GOT3 (cell line): ENCODE measurements around the gene TRMT1.

Experiments used
- DNase-seq: peaks from one replicate; lab custom pipeline; 2025; ENCODE audit warnings: mixed read lengths; lab: John Stamatoyannopoulos, UW

Gene TRMT1

GRCh38 chr19:13102416-13102665 lies 14.2 kb downstream of the TRMT1 start:
- DNase-seq, result no peak

DNA sequence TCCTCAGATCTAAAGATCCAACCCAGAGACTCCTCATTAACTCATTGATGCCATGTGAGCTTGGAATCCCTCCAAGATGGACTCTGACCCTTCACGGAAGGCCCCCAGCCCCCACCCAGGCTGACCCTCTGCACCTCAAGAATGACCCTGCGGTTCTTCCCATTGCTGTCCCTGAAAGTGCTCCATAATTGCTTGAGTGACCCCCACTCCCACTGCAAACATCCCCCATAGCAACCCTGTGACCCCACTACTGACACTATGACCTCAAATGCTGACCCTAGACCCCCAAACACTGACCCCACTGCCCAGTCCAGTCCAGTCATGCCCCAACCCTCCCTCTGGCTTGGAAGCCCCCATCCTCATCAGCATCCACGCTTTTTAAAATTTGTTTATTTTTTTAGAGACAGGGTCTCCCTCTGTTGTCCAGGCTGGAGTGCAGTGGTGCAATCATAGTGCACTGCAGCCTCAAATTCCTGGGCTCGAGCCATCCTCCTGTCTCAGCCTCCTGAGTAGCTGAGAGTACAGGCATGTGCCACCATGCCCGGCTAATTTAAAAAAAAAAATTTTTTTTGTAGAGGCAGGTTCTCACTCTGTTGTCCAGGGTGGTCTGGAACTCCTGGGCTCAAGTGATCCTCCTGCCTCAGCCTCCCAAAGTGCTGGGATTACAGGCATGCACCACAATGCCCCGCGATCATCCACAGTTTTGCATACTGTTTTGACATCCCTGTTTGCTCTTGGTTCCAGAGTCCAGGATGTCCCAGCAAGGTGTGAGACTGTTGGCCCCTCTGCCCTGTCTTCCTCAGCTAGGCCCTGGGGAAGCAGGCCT lies 14.7 kb downstream of the TRMT1 start:
- DNase-seq, result no peak

DNA sequence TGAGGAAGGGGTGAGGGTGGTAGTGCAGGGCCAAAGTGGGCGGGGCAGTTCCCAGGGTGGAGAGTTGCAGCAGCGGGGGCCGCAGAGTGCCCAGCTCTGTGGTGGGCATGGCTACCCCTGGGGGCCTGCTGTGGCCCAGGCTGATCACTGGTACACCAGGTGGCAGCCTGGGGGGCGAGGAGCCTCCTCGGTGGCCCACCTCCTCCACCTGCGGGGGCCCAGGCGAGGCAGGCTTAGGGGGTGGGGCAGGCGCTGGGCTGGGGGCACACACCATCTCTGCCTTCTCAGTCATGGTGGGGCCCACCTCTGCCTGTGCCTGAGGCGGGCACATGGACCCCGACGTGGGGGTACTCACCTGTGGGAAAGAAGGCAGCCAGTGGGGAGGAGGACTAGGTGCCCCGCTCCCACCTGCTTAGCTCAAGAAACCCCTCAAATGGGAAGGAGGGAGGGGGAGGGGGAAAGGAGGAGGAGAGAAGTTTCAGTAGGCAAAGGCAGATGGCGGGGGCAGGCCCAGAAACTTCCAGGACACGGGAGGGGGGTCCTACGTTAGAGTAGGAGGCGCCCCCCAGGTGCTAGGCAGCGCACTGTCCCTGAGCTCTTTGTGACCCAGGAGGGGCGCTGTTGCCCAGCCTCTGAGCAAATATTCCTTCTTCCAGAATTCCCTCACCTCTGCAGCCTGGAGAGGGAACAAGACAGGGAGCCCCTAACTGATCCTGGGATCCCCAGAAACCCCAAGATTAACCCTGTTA lies 15.5 kb downstream of the TRMT1 start:
- DNase-seq, result no peak

DNA sequence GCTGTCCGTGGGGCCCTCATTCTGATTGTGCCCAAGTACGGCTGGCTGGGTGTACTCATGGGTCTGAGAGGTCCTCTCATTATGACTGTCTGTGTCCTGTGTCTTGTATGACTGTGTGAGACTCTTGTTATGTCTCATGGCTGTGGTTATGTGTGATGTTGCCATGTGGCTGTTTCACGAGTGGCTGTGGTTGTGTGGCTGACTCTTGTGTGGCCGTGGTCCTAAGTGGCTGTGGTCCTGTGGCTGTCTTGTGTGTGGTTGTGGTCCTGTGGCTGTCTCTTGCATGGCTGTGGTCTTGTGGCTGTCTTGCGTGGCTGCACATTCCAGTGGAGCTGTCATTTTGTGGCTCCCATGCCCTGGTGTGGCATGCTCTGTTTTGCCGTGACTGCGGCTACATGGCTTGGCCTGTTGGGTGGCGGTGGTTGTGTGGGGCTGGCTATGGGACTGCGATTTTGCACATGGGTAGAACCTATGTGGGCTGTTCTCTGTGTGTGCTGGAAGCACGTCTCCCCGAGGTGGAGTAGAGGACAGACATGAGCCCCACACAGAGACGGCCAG lies 16.4 kb downstream of the TRMT1 start:
- no peak for DNase-seq

DNA sequence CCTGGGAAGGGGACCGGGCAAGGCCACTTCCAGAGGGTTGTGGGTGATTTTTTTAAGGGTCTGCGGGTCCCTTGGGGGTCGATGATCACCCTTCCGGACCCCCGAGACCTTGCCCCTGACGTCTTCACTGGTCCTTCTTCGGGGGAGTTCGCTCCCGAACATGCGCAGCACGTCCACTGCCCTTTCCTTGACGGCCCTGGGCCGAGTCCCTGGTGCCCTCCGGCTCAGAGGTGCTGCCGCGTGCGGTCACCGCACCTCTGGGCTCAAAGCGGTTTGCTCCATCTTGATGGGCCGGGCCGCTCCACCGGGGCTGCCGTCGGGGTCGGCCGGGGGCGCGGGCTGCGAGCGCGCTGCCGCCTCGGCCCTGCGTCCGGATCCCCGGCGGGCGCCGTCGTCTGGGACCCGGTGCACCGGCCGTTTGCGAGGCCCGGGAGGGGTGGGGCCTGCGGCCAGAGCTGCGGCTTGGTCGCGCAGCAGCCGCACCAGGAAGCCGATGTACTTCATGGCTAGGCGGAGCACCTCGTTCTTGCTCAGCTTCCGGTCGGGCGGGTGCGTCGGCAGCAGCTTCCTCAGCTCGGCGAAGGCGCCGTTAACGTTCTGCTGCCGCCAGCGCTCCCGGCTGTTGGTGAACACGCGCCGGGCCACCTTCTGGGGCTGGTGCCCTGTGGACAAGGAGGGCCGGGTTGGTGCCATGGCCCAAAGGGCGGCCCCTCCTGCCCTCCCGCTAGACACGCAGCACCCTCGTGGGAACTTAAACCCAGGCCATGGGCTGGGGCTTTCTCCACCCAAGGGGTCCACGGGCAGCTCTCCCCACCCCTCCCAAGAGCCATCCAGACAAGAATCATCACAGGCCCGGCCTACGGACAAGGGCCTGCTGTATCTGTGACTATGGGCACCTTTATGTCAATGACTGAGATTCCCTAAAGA lies 17.2 kb downstream of the TRMT1 start:
- DNase-seq, result no peak

DNA sequence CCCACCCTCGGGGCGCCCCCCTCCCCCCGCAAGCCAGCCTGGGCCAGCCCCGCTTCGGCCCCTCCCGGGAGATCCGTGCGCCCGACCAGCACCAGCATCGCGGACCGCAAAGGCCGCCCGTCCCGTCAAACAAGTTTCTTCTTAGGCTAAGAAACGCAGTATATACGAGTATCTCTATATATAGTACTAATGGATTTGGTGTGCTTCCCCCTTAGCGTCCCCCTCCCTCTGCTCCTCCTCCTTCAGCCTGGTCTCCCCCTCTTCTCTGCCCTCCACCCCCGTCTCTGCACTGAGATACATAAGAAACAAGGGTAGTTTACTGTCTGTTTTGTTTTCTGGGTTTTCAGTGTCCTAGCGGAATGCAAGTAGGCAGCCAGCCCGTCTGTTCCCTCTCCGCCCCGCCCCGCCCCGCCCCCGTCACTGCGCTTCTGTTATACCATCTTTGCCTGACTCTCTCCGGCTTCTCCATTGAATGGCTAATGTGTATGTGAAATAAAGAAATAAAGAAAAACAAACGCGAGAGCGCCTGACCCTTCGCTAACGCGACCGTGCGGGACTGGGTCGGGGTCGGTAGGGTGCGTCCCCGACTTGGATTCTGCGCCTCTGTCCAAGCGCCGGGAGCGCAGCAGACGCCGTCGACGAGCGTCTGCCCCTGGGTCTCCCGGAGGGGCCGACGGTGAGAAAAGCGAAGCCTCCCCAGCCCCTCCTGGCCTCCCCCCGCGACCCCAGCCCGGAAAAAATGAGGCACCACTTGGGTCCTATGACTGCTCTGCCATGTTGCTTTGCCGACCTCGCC lies 18.1 kb downstream of the TRMT1 start:
- no peak for DNase-seq

GRCh38 chr19:13097463-13098258 lies 18.9 kb downstream of the TRMT1 start:
- no peak for DNase-seq

DNA sequence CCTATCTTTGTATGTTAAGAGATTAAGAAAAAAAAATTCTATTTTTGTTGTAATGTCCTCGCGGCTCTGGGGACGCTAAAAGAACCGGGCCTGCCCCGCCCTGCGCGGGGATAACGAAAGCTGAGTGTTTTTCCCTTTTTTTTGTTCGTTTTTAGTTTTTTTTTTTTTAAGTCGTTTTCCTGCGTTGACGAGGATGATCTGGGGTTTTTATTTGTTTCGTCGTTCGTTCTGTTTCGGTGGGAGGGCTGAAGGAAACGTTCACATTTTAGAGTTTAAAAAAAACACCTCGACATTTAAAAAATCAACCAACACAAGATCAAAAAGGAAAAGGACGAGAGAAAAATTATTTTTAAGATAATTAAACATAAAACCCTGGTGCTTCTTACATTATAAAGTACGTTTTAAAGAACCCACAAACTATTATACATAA lies 19.5 kb downstream of the TRMT1 start:
- no peak for DNase-seq

- DNase-seq, result no peak
These were observed 20.3 kb downstream of the TRMT1 start for GRCh38 chr19:13095934-13096927.

DNA sequence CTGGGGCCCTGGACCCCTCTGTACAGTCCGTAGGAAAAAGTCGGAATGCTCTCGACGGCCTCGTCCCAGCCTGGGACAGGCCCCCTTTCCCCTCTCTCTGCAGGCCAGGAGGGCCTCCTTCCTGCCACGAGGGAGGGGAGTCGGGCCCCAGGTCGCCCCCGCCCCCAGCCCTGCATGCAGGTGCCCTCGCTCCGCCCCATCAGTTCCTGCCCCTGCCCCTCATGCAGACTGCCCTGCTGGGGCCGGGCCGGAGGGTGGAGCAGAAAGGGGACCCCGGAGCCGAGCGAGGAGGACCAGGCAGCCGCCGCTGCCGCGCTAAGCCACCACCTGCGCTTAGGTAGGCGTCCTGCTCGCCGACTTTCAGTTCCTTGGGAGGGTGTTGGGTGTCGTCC lies 21.2 kb downstream of the TRMT1 start:
- DNase-seq, result no peak

- DNase-seq, result no peak
These were observed 21.7 kb downstream of the TRMT1 start for GRCh38 chr19:13094771-13095392.

DNA sequence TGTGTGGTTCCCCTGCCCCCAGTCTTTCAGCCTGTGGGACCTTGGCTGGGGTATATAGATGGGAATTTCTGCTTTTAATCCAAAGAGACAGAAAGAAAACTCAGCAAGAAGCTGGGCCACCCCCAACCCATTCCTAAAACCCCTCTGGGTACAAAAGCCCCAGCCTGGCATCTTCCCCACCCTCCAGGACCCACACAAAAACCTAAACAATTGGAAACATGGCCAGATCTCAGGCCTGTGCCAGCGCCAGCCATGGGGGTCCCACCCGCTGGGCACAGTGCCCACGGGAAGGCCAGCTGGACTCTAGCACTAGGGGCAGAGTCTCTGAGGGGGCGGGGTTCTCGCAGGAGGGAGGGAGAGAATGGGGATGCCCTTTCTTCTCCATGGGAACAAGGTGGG lies 22.4 kb downstream of the TRMT1 start:
- no peak for DNase-seq

GRCh38 chr19:13093407-13094105 lies 23.0 kb downstream of the TRMT1 start:
- DNase-seq, result no peak

DNA sequence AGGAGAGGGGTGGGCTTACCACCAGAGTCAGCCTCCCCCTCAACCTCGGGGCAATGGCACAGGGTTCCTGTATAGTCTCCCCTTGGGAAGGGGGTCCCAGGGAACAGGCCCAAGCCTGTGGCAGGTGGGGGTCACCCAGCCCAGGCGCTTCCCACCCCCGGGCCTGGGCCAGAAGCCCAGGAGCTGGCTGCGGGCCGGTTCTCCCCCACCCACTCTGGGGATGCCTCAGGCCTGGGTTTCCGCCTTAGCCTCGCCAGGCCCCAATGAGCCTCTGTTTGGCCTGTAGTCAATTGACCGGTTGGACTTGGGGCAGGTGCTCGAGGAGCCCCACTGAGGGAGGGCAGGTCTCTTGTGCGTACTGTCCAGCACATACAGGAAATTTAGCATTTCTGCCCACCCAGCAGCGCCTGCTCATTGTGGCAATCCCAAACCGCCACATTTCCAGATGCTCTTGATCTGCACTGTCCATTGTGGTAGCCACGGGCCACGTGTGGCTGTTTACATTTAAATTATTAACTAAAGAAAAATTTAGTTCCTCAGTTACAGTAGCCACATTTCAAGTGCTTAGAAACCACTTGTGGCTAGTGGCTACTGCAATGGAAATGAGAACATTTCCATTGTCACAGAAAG lies 23.8 kb downstream of the TRMT1 start:
- DNase-seq, result no peak

DNA sequence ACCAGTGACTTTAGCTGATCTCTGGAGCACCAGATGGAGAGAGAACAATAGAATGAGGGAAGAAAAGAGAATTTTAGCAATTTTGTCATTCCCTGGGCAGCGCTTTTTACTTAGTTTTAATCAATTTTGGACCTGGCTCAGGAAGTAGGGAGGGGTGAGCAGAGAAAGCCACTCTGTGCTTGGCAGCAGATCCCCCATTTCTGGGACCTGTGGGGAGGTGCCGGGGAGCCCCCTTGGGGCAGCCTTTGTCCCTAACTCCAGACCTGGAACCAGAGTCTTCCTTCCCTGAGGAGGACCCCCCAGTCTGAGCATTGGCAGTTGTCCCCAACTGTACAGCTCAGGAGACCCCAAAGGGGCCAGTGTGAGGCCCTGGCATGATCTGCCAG lies 24.4 kb downstream of the TRMT1 start:
- no peak for DNase-seq

DNA sequence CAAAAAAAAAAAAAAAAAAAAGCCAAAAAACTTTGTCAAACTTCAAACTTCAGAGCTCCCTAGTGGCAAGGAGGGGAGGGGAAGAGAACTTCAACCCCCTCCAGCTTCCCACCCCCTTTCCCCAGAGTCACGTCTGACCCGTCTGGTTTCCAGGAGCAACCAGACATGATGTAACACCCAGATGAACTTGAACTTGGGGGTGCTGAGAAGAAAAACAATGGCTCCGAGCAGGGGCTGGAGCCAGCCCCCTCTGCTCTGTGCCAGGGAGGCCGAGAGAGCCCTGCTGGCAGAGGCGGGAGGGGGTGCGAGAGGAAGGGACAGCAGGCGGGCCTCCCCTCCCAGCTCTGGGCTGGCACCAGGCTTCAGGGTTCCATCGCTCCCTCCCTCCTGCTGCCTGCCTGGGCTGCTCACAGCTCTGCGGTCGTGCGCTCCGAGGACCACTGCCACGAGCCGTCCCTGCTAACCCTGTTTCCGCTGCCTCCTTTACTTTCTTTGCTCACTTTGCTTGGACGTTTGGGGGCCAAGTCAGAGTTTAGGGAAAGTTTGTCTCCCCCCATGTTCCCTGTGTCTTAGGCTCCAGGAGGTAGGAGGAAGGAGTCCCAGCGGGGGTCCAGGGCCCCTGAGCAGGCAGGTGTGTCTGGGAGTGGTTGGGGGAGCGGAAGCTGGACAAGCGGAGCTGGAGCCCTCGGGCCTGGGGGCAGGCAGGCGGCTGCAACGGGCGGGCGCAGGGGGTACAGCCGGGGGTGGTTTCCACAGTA lies 25.0 kb downstream of the TRMT1 start:
- DNase-seq, result no peak
